OCI-LY1 (cell line): ENCODE measurements around the gene KIZ.

Experiments used
- H2AFZ ChIP-seq: fragments of 200-600 bp; sonication (generic), shearing (Covaris generic); 2 replicates; pipeline ENCODE4 v1.6.0; 2014; ENCODE audit warnings: antibody characterized with exemption, mild to moderate bottlenecking, low read length
- H3F3A ChIP-seq: fragments of 200-600 bp; sonication (generic), shearing (Covaris generic); 2 replicates; pipeline ENCODE4 v1.6.0; 2014; ENCODE audit warnings: mild to moderate bottlenecking, antibody characterized with exemption, low read length, moderate library complexity; ENCODE audit not compliant: insufficient read depth
- H3K27ac ChIP-seq: fragments of 200-600 bp; sonication (generic); 2 replicates; pipeline ENCODE4 v1.5.1; 2014; ENCODE audit warnings: low read length, mixed run types, mild to moderate bottlenecking, low read depth; ENCODE audit not compliant: poor library complexity, severe bottlenecking
- H3K27me3 ChIP-seq: fragments of 200-600 bp; sonication (generic); 2 replicates; pipeline ENCODE4 v1.6.0; 2014; ENCODE audit warnings: antibody characterized with exemption, mild to moderate bottlenecking, low read length, moderate library complexity; ENCODE audit not compliant: insufficient read depth
- H3K36me3 ChIP-seq: fragments of 200-600 bp; sonication (generic); 2 replicates; pipeline ENCODE4 v1.6.1; 2014; ENCODE audit warnings: mild to moderate bottlenecking, antibody characterized with exemption, low read length, moderate library complexity, mixed read lengths; ENCODE audit not compliant: insufficient read depth
- H3K4me1 ChIP-seq: fragments of 200-600 bp; sonication (generic); 2 replicates; pipeline ENCODE4 v1.5.1; 2014; ENCODE audit warnings: mild to moderate bottlenecking, low read length, moderate library complexity; ENCODE audit not compliant: insufficient read depth, severe bottlenecking
- H3K4me2 ChIP-seq: fragments of 200-600 bp; sonication (generic), shearing (Covaris generic); 2 replicates; pipeline ENCODE4 v1.6.1; 2014; ENCODE audit warnings: low read length
- H3K4me3 ChIP-seq: fragments of 200-600 bp; sonication (generic); 2 replicates; pipeline ENCODE4 v1.5.1; 2014; ENCODE audit warnings: low read length, low read depth, mild to moderate bottlenecking, mixed read lengths; ENCODE audit not compliant: poor library complexity, severe bottlenecking
- H3K79me2 ChIP-seq: fragments of 200-600 bp; shearing (Covaris generic); 2 replicates; pipeline ENCODE4 v1.6.1; 2016; ENCODE audit warnings: mixed run types, low read length, mixed read lengths; ENCODE audit not compliant: insufficient read depth
- H3K9ac ChIP-seq: fragments of 200-600 bp; sonication (generic), shearing (Covaris generic); 2 replicates; pipeline ENCODE4 v1.6.1; 2014; ENCODE audit warnings: mild to moderate bottlenecking, low read length, mixed read lengths
- H3K9me2 ChIP-seq: fragments of 200-600 bp; sonication (generic), shearing (Covaris generic); 2 replicates; pipeline ENCODE4 v1.6.1; 2014; ENCODE audit warnings: low read depth, mild to moderate bottlenecking, low read length, mixed read lengths
- H3K9me3 ChIP-seq: fragments of 200-600 bp; shearing (Covaris generic); 2 replicates; pipeline ENCODE4 v1.6.1; 2014; ENCODE audit warnings: low read length, mixed read lengths
- H4K20me1 ChIP-seq: fragments of 200-600 bp; sonication (generic), shearing (Covaris generic); 2 replicates; pipeline ENCODE4 v1.6.0; 2016; ENCODE audit warnings: mild to moderate bottlenecking, low read length; ENCODE audit not compliant: insufficient read depth
- EZH2 ChIP-seq: fragments of 200-600 bp; sonication (generic), shearing (Covaris generic); IDR thresholded peaks from 2 replicates; pipeline ENCODE4 v1.8.0; 2017; ENCODE audit warnings: borderline replicate concordance, mixed run types, mild to moderate bottlenecking, antibody characterized with exemption, low read length, moderate library complexity, mixed read lengths
- TF ChIP-seq, protein P1 (sequence below): fragments of 200-600 bp; sonication (generic), shearing (Covaris generic); IDR thresholded peaks from 2 replicates; pipeline ENCODE4 v1.5.1; 2017; ENCODE audit warnings: mild to moderate bottlenecking, antibody characterized with exemption, low read length, moderate library complexity, mixed read lengths

The KIZ gene

DNA sequence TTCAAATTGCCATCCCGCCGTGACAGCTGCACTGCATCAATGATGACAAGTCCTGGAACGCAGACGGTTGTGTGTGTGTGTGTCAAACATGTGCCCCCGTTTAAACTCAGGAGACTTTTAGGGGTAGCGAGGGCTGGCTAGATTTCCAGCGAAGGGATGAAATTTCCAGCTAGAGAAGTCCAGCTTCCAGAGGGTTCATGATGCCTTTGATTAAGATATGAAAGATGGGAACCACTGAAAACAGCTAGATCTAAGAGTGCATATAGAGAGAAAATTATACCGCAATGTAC is 644 bp downstream of the KIZ start:
- peaks cover 31% of the 10 kb centered on the region for H3K4me1 ChIP-seq
- H3K27ac ChIP-seq: peak overlapping the region; percentile 61
- H3K4me3 ChIP-seq: peak overlapping the region; percentile 89
- H3K9ac ChIP-seq: peak overlapping the region; percentile 92
- no peaks in the 10 kb centered on the region for H3K27me3 ChIP-seq
- peaks cover 13% of the 10 kb centered on the region for H3K79me2 ChIP-seq
- no peaks in the 10 kb centered on the region for H3K9me2 ChIP-seq
- no peaks in the 10 kb centered on the region for H3K9me3 ChIP-seq
- peak overlapping the region; percentile 85 for H3K4me2 ChIP-seq
- no peaks in the 10 kb centered on the region; the same call in 1 of the 2 replicates for H3F3A ChIP-seq
- 0 out of 2 replicates have a peak overlapping the region, but pooled peaks have one; percentile 50 for H2AFZ ChIP-seq
- no peaks in the 10 kb centered on the region for H4K20me1 ChIP-seq
- peaks cover 2% of the 10 kb centered on the region; the same call in 1 of the 2 replicates for H3K36me3 ChIP-seq
- TF ChIP-seq, protein P1, sequence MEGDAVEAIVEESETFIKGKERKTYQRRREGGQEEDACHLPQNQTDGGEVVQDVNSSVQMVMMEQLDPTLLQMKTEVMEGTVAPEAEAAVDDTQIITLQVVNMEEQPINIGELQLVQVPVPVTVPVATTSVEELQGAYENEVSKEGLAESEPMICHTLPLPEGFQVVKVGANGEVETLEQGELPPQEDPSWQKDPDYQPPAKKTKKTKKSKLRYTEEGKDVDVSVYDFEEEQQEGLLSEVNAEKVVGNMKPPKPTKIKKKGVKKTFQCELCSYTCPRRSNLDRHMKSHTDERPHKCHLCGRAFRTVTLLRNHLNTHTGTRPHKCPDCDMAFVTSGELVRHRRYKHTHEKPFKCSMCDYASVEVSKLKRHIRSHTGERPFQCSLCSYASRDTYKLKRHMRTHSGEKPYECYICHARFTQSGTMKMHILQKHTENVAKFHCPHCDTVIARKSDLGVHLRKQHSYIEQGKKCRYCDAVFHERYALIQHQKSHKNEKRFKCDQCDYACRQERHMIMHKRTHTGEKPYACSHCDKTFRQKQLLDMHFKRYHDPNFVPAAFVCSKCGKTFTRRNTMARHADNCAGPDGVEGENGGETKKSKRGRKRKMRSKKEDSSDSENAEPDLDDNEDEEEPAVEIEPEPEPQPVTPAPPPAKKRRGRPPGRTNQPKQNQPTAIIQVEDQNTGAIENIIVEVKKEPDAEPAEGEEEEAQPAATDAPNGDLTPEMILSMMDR: no peak
- no peak for TF ChIP-seq EZH2

DNA sequence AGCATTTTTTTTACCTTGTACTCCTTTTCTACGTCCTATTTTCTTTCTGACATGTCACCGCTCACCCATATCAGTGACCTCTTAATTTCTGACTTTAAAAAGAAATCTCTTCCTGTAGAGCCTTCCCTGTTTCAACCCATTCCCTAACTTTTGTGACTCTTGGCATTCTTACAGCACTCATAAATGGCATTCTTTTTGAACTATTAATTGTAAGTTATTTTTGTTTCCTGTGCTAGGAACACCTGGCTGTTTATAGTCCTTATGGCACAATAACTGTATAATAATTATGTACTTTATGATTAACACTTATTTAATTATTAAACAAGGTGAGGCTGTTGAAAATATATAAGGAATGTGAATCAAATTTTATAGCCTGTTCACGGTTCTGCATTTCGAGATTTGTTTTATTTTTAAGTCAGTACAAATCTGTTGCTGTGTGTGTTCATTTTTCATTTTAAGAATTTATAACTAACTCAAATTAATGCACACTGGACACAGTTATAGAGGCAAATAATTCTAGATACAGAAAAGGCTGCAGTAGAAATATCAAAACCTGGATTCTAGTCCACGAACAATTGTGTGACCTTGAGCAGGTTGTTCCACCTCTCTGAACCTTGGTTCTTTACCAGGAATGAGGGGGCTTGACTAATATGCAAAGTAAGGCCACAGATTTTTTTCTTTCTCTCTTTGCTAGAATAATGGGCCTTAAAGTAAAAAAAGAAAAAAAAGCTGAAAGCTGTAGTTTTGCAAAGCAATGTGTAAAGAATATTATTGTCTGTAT is 1.5 kb downstream of the KIZ start:
- no peaks in the 10 kb centered on the region for H3K9me2 ChIP-seq
- H2AFZ ChIP-seq: no peak overlapping the region
- no peaks in the 10 kb centered on the region for H4K20me1 ChIP-seq
- H3F3A ChIP-seq: no peaks in the 10 kb centered on the region; the same call in 1 of the 2 replicates
- no peaks in the 10 kb centered on the region for H3K27me3 ChIP-seq
- H3K79me2 ChIP-seq: peaks cover 13% of the 10 kb centered on the region
- peak overlapping the region; percentile 85 for H3K4me2 ChIP-seq
- H3K4me1 ChIP-seq: peaks cover 31% of the 10 kb centered on the region
- peaks cover 9% of the 10 kb centered on the region; the same call in 1 of the 2 replicates for H3K36me3 ChIP-seq
- TF ChIP-seq, protein P1: no peak
- TF ChIP-seq EZH2: no peak
- peak overlapping the region; percentile 92 for H3K9ac ChIP-seq
- peak overlapping the region; percentile 89 for H3K4me3 ChIP-seq
- H3K27ac ChIP-seq: no peak overlapping the region
- H3K9me3 ChIP-seq: no peaks in the 10 kb centered on the region

DNA sequence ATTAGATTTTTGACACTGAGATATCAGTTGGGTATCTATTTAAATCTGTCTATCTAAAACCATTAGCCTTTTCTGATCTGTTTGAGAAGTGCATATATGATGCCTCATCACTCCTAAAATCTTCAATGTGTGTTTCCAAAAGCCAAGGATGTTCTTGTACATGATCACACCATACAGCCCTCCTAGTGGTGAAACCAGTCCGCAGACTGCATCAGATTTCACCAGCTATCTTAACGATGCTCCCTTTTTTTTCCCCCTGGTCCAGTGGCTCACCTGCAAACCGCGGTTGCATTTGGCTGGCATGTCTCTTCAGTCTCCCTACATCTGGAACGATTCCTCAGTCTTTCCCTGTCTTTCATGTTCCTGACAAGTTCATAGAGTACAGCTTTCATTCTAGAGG is 4.0 kb downstream of the KIZ start:
- Histone ChIP-seq H3K79me2 (peaks cover 13% of the 10 kb centered on the region), H3K4me2 (no peak overlapping the region), H3K9me3 (no peaks in the 10 kb centered on the region), H2AFZ (no peak overlapping the region), H3K4me1 (peaks cover 31% of the 10 kb centered on the region), H3K4me3 (no peak overlapping the region), H3F3A (no peaks in the 10 kb centered on the region), H3K27me3 (no peaks in the 10 kb centered on the region), H3K36me3 (peaks cover 9% of the 10 kb centered on the region; the same call in 1 of the 2 replicates), H3K9me2 (no peaks in the 10 kb centered on the region), H3K27ac (no peak overlapping the region), H3K9ac (no peak overlapping the region), H4K20me1 (no peaks in the 10 kb centered on the region)
- TF ChIP-seq EZH2: no peak
- TF ChIP-seq, protein P1: peak; percentile 10; the same call in 1 of the 2 replicates
